HepG2 (cell line): Measurements from ENCODE around the gene ADI1.

Experiments
- CTCF ChIP-seq: sonication (generic); formaldehyde crosslinking; IDR thresholded peaks from 2 replicates; pipeline ENCODE4 v1.5.0; 2020; ENCODE audit warnings: mild to moderate bottlenecking, missing genetic modification reagents, moderate library complexity
- EZH2 ChIP-seq: conservative IDR thresholded peaks from 2 replicates; pipeline ENCODE4 v1.6.1; 2012; ENCODE audit warnings: mild to moderate bottlenecking, low read depth, low read length, moderate library complexity
- HMG20B ChIP-seq: conservative IDR thresholded peaks from 2 replicates; pipeline ENCODE4 v1.6.1; 2016; ENCODE audit warnings: missing genetic modification reagents, missing compliant biosample characterization
- MIER2 ChIP-seq: IDR thresholded peaks from 2 replicates; pipeline ENCODE4 v1.6.1; 2016; ENCODE audit warnings: missing biosample characterization, missing genetic modification reagents
- NFYB ChIP-seq: sonication (generic); formaldehyde crosslinking; IDR thresholded peaks from 2 replicates; pipeline ENCODE4 v1.4.0; 2020; ENCODE audit warnings: missing genetic modification reagents
- PREB ChIP-seq: sonication (generic); formaldehyde crosslinking; IDR thresholded peaks from 2 replicates; pipeline ENCODE4 v1.4.0; 2020; ENCODE audit warnings: missing genetic modification reagents
- RBAK ChIP-seq: sonication (generic); formaldehyde crosslinking; IDR thresholded peaks from 2 replicates; pipeline ENCODE4 v1.5.1; 2020; ENCODE audit warnings: mild to moderate bottlenecking, missing genetic modification reagents
- ZNF18 ChIP-seq: sonication (generic); formaldehyde crosslinking; IDR thresholded peaks from 2 replicates; pipeline ENCODE4 v1.8.0; 2022; ENCODE audit warnings: mild to moderate bottlenecking, missing genetic modification reagents; ENCODE audit not compliant: insufficient replicate concordance
- TF ChIP-seq, protein P1 (sequence below): sonication (generic); formaldehyde crosslinking; conservative IDR thresholded peaks from 2 replicates; pipeline ENCODE4 v1.4.0; 2020; ENCODE audit warnings: missing genetic modification reagents

DNA sequence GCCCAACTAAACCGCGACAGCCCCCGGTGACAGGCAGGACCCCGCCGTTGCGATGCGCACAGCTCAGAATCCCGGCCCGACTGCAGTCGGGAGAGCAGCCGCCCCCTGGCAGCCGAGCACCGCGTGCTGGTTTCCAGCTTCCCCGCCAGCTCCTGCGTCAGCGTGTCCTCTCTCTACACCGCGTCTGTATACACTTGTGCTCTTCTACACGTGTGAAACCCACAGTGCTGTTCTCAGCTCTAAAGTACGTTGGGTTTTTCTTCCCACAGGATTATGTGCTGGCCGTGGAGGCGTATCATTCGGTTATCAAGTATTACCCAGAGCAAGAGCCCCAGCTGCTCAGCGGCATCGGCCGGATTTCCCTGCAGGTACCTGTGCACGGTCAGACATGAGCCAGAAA lies 54.0 kb downstream of the ADI1 start:
- TF ChIP-seq PREB (CRISPR knock-in tag) = no peak
- no peak for TF ChIP-seq MIER2
- TF ChIP-seq ZNF18 (CRISPR knock-in tag) = peak; percentile 36
- TF ChIP-seq RBAK (CRISPR knock-in tag) = no peak
- no peak for TF ChIP-seq NFYB (CRISPR knock-in tag)
- TF ChIP-seq, protein P1, sequence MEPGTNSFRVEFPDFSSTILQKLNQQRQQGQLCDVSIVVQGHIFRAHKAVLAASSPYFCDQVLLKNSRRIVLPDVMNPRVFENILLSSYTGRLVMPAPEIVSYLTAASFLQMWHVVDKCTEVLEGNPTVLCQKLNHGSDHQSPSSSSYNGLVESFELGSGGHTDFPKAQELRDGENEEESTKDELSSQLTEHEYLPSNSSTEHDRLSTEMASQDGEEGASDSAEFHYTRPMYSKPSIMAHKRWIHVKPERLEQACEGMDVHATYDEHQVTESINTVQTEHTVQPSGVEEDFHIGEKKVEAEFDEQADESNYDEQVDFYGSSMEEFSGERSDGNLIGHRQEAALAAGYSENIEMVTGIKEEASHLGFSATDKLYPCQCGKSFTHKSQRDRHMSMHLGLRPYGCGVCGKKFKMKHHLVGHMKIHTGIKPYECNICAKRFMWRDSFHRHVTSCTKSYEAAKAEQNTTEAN (CRISPR knock-in tag) = no peak
- TF ChIP-seq EZH2 = no peak
- TF ChIP-seq HMG20B (CRISPR knock-in tag) = no peak
- TF ChIP-seq CTCF (CRISPR knock-in tag) = no peak
